Thyroid gland (tissue), 4 donors: ENCODE measurements around the gene GCLC. TPM values are rescaled to one million over a fixed set of nuclear protein-coding genes. Genes with fewer than 3 reads are reported as not detected.

Source experiments
- DNase-seq, 2 donors: peaks; one replicate each; pipeline ENCODE4 v3.0.0-alpha.2; 2019
- H3K27ac ChIP-seq, 3 donors: fragments of 200-600 bp; sonication (generic); 1 replicate in 2 of 3; 2 replicates in 1 of 3; pipeline ENCODE4 v1.5.1; 2016 to 2019; ENCODE audit warnings: mild to moderate bottlenecking in 1 of 3, moderate library complexity in 1 of 3
- H3K27me3 ChIP-seq: fragments of 200-600 bp; sonication (generic); one replicate; pipeline ENCODE4 v1.5.1; 2019
- H3K36me3 ChIP-seq, 2 donors: fragments of 200-600 bp; sonication (generic); one replicate each; pipeline ENCODE4 v1.5.1; 2016 to 2019
- H3K4me1 ChIP-seq, 2 donors: fragments of 200-600 bp; sonication (generic); one replicate each; pipeline ENCODE4 v1.5.1; 2017 to 2019
- H3K4me3 ChIP-seq, 3 donors: fragments of 200-600 bp; sonication (generic); replicated peaks in 1 of 3; 1 replicate in 2 of 3; 2 replicates in 1 of 3; pipeline ENCODE4 v1.5.1; 2016; ENCODE audit warnings: mild to moderate bottlenecking in 1 of 3
- H3K9me3 ChIP-seq: fragments of 200-600 bp; sonication (generic); one replicate; pipeline ENCODE4 v1.5.1; 2017
- CTCF ChIP-seq, 6 experiments: fragments of 200-600 bp in 3 of 6; fragments of 450-650 bp in 3 of 6; sonication (generic) in 3 of 6; IDR thresholded peaks; one replicate each; pipeline ENCODE4 v1.5.1; 2016 to 2019; ENCODE audit warnings: antibody characterized with exemption in 6 of 6, mild to moderate bottlenecking in 2 of 6, inconsistent platforms in 1 of 6, moderate library complexity in 1 of 6
- POLR2A ChIP-seq, 2 donors: fragments of 450-650 bp; IDR thresholded peaks; one replicate each; pipeline ENCODE4 v1.6.1; 2017; ENCODE audit warnings: antibody characterized with exemption in 2 of 2, mild to moderate bottlenecking in 2 of 2, moderate library complexity in 1 of 2
- WGBS, 2 donors: methylation state at CpG; one replicate each; pipeline ENCODE4 v1.1.5; 2017; 5-methylcytosine and 5-hydroxymethylcytosine counted together
- intact Hi-C: fragments of 100-400 bp; cut with DNase I; formaldehyde crosslinking; loops from one replicate; pipeline ENCODE4 v1.15.1; 2023
- total RNA-seq, 4 donors: library from RNA; depleted of rRNA; stranded (reverse); fragments of >200 nt; gene quantifications; one replicate each; pipeline ENCODE4 v1.2.3, GENCODE V29; 2016

Gene GCLC
- total RNA-seq, 4 donors from 2014 or later, result 67.3 to 210 (median 82.0) TPM

- H3K27me3 ChIP-seq, result no peaks in the 10 kb centered on the region
- H3K36me3 ChIP-seq, result no peaks in the 10 kb centered on the region
- peaks cover 13 to 25% of the 10 kb centered on the region in 2 donors for H3K4me1 ChIP-seq
- WGBS, 2 donors, result 4 to 9% methylated on average over 7 of the region's 7 CpGs
- DNase-seq, result no peak
- peak overlapping the region; percentile 68 to 85 (median 75) for H3K4me3 ChIP-seq
- TF ChIP-seq POLR2A (IDR thresholded peaks at IDR 0.05) (no peak), CTCF (IDR thresholded peaks at IDR 0.05) (no peak)
- H3K27ac ChIP-seq, result peak overlapping the region; percentile 93 to 94 (median 93)
- H3K9me3 ChIP-seq, result no peaks in the 10 kb centered on the region
- intact Hi-C loops, result loop anchor here (5.0 to 10.0 kb wide), 2 partner anchors 51 to 181 kb away; no protein-coding TSS in a partner anchor
Measured at GRCh38 chr6:53543359-53544216, 1.3 kb downstream of the GCLC start.

- WGBS, 2 donors, result 94 to 98% methylated on average over 7 of the region's 7 CpGs
- Histone ChIP-seq H3K27ac (no peak overlapping the region), H3K36me3 (no peaks in the 10 kb centered on the region), H3K27me3 (no peaks in the 10 kb centered on the region), H3K9me3 (no peaks in the 10 kb centered on the region), H3K4me1 (peaks cover 13 to 21% of the 10 kb centered on the region in 2 donors), H3K4me3 (no peak overlapping the region)
- intact Hi-C loops, result loop anchor here (5.0 to 10.0 kb wide), 2 partner anchors 50 to 183 kb away; no protein-coding TSS in a partner anchor
- DNase-seq, result no peak
- no peak for TF ChIP-seq POLR2A (IDR thresholded peaks at IDR 0.05)
- no peak for TF ChIP-seq CTCF (IDR thresholded peaks at IDR 0.05)
Measured at GRCh38 chr6:53541900-53542299, 3.0 kb downstream of the GCLC start.

- Histone ChIP-seq H3K36me3 (no peaks in the 10 kb centered on the region), H3K27ac (no peak overlapping the region), H3K4me3 (no peak overlapping the region), H3K9me3 (no peaks in the 10 kb centered on the region), H3K4me1 (peaks cover 13 to 21% of the 10 kb centered on the region in 2 donors), H3K27me3 (no peaks in the 10 kb centered on the region)
- intact Hi-C loops, result loop anchor here (5.0 to 10.0 kb wide), 2 partner anchors 48 to 185 kb away; no protein-coding TSS in a partner anchor
- DNase-seq, result no peak
- 87% methylated on average over 4 of the region's 4 CpGs for WGBS, 2 donors
- no peak for TF ChIP-seq POLR2A (IDR thresholded peaks at IDR 0.05)
- no peak for TF ChIP-seq CTCF (IDR thresholded peaks at IDR 0.05)
Measured at GRCh38 chr6:53540129-53540692, 4.7 kb downstream of the GCLC start.

GRCh38 chr6:53539561-53539960, 5.3 kb downstream of the GCLC start:
- no peak overlapping the region for H3K27ac ChIP-seq
- H3K36me3 ChIP-seq, result no peaks in the 10 kb centered on the region
- H3K9me3 ChIP-seq, result no peaks in the 10 kb centered on the region
- H3K27me3 ChIP-seq, result no peaks in the 10 kb centered on the region
- WGBS, 2 donors, result 92 to 94% methylated on average over 5 of the region's 5 CpGs
- no peak for DNase-seq
- H3K4me1 ChIP-seq, result peaks cover 13 to 21% of the 10 kb centered on the region in 2 donors
- H3K4me3 ChIP-seq, result no peak overlapping the region
- intact Hi-C loops, result no loop called here
- TF ChIP-seq CTCF (IDR thresholded peaks at IDR 0.05) (no peak), POLR2A (IDR thresholded peaks at IDR 0.05) (no peak)

- TF ChIP-seq CTCF (IDR thresholded peaks at IDR 0.05) (no peak), POLR2A (IDR thresholded peaks at IDR 0.05) (no peak)
- Histone ChIP-seq H3K9me3 (no peaks in the 10 kb centered on the region), H3K27me3 (no peaks in the 10 kb centered on the region), H3K4me1 (peaks cover 16 to 22% of the 10 kb centered on the region in 2 donors), H3K27ac (no peak overlapping the region), H3K4me3 (no peak overlapping the region), H3K36me3 (no peaks in the 10 kb centered on the region)
- 89 to 95% methylated on average over 1 of the region's 1 CpG for WGBS, 2 donors
- DNase-seq, result no peak
- intact Hi-C loops, result no loop called here
Measured at GRCh38 chr6:53536561-53536960, 8.3 kb downstream of the GCLC start.
